Gastrocnemius medialis (tissue), 4 donors: Measurements from ENCODE around the gene TELO2. TPM values are rescaled to one million over a fixed set of nuclear protein-coding genes. Genes with fewer than 3 reads are reported as not detected.

ENCODE experiments used
- ATAC-seq, 2 donors: fragments of 150-250 bp; one replicate each; pipeline ENCODE4 v1.9.1; 2016
- DNase-seq, 2 donors: peaks; one replicate each; pipeline ENCODE4 v3.0.0-alpha.2; 2019
- H3K27ac ChIP-seq, 4 donors: fragments of 200-600 bp; sonication (generic); 1 replicate in 1 of 4; 2 replicates in 3 of 4; pipeline ENCODE4 v1.5.1; 2016 to 2018; ENCODE audit warnings: mild to moderate bottlenecking in 2 of 4, moderate library complexity in 1 of 4
- H3K27me3 ChIP-seq, 3 donors: fragments of 200-600 bp; sonication (generic) in 2 of 3; 1 replicate in 1 of 3; 2 replicates in 2 of 3; pipeline versions ENCODE4 v1.5.1 to v1.6.0; 2016 to 2019; ENCODE audit warnings: mild to moderate bottlenecking in 1 of 3, moderate library complexity in 1 of 3
- H3K36me3 ChIP-seq, 2 donors: fragments of 200-600 bp; sonication (generic) in 1 of 2; one replicate each; pipeline ENCODE4 v1.5.1; 2017 to 2018
- H3K4me1 ChIP-seq, 2 donors: fragments of 200-600 bp; sonication (generic) in 1 of 2; one replicate each; pipeline ENCODE4 v1.5.1; 2016 to 2017; ENCODE audit warnings: mild to moderate bottlenecking in 2 of 2
- H3K4me3 ChIP-seq, 4 donors: fragments of 200-600 bp; sonication (generic) in 3 of 4; 1 replicate in 1 of 4; 2 replicates in 3 of 4; pipeline ENCODE4 v1.5.1; 2016 to 2019; ENCODE audit warnings: mild to moderate bottlenecking in 2 of 4
- H3K9me3 ChIP-seq, 3 donors: fragments of 200-600 bp; sonication (generic) in 2 of 3; 1 replicate in 1 of 3; 2 replicates in 2 of 3; pipeline ENCODE4 v1.5.1; 2016 to 2019
- POLR2A ChIP-seq, 2 donors: fragments of 450-650 bp; IDR thresholded peaks; one replicate each; pipeline ENCODE4 v1.6.1; 2017; ENCODE audit warnings: antibody characterized with exemption in 2 of 2, mild to moderate bottlenecking in 2 of 2, moderate library complexity in 2 of 2
- in situ Hi-C, 4 donors: fragments of 200-750 bp; cut with MboI; loops; one replicate each; pipeline versions ENCODE4 v1.15.0 to v1.8.0; 2017; ENCODE audit warnings: low sequenced_read_pairs in 4 of 4
- intact Hi-C: fragments of 100-400 bp; cut with DNase I; formaldehyde crosslinking; loops from one replicate; pipeline ENCODE4 v1.15.1; 2023; ENCODE audit warnings: low total_unique reads
- total RNA-seq, 4 donors: library from RNA; depleted of rRNA; stranded (reverse); fragments of >200 nt; gene quantifications; one replicate each; pipeline versions ENCODE4 v1.1.0 to v1.2.3, GENCODE V29; 2016
- TF ChIP-seq, protein P1 (sequence below), 5 experiments: fragments of 450-650 bp in 3 of 5; fragments of 200-600 bp in 2 of 5; sonication (generic) in 2 of 5; IDR thresholded peaks in 4 of 5; conservative IDR thresholded peaks in 1 of 5; 1 replicate in 4 of 5; 2 replicates in 1 of 5; pipeline ENCODE4 v1.5.1; 2016 to 2019; ENCODE audit warnings: antibody characterized with exemption in 5 of 5, mild to moderate bottlenecking in 3 of 5, moderate library complexity in 3 of 5

TELO2 gene
- total RNA-seq, 4 donors from 2014 or later = 2.9 to 11.2 (median 9.8) TPM

DNA sequence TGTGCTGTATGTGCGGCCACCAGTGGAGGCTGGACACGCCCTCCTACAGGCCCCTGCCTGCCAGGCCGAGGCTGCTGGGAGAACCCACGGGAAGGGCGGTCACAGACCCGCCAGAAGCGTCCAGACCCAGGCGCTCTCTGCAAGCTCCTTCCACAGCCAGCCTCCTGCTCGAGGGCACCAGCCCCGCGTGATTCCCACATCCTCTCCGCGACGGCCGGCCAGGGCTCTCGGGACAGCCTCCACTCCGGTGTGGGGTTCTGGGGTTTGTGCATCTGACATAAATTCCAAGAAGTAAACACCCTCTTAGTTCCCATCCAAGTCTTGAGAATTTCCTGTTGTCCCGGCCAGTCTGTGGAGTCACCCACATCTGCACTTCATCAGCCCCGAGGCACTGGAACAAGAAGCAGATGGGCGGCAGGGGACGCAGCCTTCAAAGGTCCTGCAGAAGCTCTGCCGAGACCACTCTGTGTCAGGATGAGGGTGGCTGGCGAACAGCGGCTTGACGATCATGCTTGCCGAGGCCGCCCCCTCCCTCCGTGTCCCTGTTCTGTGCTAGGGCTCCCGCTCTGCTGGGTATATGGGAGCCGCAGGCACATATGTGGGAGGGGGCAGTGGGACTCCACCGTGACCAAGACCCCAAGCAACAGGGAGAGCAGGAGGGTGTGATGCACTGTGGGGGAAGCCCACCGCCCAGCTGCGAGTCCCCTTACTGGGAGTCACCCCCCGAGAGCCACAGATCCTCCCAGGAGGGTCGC, 37.9 kb downstream of the TELO2 start:
- DNase-seq = peak; percentile 29 to 57
- peak; percentile 17 to 18 for ATAC-seq
- peak in 1 of 2 donors; percentile 51 for TF ChIP-seq POLR2A (IDR thresholded peaks at IDR 0.05)
- TF ChIP-seq, protein P1, sequence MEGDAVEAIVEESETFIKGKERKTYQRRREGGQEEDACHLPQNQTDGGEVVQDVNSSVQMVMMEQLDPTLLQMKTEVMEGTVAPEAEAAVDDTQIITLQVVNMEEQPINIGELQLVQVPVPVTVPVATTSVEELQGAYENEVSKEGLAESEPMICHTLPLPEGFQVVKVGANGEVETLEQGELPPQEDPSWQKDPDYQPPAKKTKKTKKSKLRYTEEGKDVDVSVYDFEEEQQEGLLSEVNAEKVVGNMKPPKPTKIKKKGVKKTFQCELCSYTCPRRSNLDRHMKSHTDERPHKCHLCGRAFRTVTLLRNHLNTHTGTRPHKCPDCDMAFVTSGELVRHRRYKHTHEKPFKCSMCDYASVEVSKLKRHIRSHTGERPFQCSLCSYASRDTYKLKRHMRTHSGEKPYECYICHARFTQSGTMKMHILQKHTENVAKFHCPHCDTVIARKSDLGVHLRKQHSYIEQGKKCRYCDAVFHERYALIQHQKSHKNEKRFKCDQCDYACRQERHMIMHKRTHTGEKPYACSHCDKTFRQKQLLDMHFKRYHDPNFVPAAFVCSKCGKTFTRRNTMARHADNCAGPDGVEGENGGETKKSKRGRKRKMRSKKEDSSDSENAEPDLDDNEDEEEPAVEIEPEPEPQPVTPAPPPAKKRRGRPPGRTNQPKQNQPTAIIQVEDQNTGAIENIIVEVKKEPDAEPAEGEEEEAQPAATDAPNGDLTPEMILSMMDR (IDR thresholded peaks at IDR 0.05 in 4 of 5, conservative IDR thresholded peaks at IDR 0.05 in 1 of 5) = no peak
- in situ Hi-C loops = no loop called here
- no peaks in the 10 kb centered on the region for H3K27me3 ChIP-seq
- peak overlapping the region; percentile 86 to 94 (median 89) for H3K27ac ChIP-seq
- H3K36me3 ChIP-seq = no peaks in the 10 kb centered on the region
- peak overlapping the region; percentile 31 to 74 (median 61) for H3K4me3 ChIP-seq
- intact Hi-C loops = loop anchor here (2.0 kb wide), 1 partner anchor 36 kb away; no protein-coding TSS in a partner anchor
- peaks cover 15 to 21% of the 10 kb centered on the region in 2 donors for H3K4me1 ChIP-seq
- no peaks in the 10 kb centered on the region for H3K9me3 ChIP-seq

DNA sequence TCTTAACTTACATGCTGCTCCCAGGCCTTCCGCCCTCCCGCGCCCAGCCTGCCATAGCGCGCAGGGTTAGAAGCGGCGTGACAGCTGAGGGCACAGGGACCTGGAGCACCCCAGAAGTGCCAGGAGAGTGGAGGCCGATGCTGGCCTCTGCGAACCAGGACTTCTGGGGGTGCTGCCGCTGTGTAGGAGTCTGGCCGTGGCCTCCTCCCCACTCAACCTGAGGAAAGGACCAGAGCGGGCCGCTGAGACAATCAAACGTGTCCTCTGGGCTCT, 38.4 kb downstream of the TELO2 start:
- Histone ChIP-seq H3K9me3 (no peaks in the 10 kb centered on the region), H3K27ac (peak overlapping the region; percentile 86 to 94 (median 89)), H3K4me3 (peak overlapping the region; percentile 31 to 74 (median 61)), H3K27me3 (no peaks in the 10 kb centered on the region), H3K4me1 (peaks cover 15 to 21% of the 10 kb centered on the region in 2 donors), H3K36me3 (peaks cover 0 to 1% of the 10 kb centered on the region in 2 donors)
- intact Hi-C loops (loop anchor here (2.0 kb wide), 1 partner anchor 37 kb away; no protein-coding TSS in a partner anchor), in situ Hi-C loops (no loop called here)
- TF ChIP-seq, protein P1 (IDR thresholded peaks at IDR 0.05 in 4 of 5, conservative IDR thresholded peaks at IDR 0.05 in 1 of 5) = no peak
- TF ChIP-seq POLR2A (IDR thresholded peaks at IDR 0.05) = no peak
- ATAC-seq = no peak
- DNase-seq = no peak

DNA sequence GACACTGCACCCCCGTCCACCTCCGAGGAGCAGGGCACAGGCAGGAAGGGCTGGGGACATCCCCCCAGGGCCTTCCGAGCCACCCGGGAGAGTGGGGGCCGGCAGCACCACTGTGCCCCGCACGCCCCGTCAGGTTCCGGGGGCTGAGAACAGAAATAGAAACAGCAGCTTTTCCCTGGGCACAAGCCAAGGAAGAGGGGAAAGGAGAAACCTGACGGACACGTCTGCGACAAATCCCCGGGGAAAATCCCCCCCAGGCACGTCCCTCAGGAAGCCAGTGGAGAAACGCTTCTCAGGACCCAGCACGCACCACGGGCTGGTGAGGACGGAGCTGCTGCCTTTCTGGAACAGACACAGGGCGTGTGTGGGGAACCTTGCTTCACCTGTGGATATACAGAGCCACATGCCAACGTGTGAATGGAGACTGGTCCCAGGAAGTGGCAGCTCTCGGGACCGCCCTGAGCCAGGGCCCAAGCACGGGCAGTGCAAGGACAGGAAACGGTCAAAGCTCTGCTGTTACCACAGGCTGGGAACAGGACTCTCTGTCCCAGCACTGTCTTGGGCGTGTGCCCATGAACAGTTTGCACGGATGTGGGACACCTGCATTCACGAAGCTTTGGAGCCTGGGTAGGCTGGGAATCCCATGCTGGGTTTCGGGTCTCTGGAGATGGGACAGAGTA, 39.1 kb downstream of the TELO2 start:
- peak; percentile 84 to 93 for DNase-seq
- Histone ChIP-seq H3K9me3 (no peaks in the 10 kb centered on the region), H3K27ac (peak overlapping the region; percentile 86 to 94 (median 89)), H3K27me3 (no peaks in the 10 kb centered on the region), H3K4me1 (peaks cover 15 to 21% of the 10 kb centered on the region in 2 donors), H3K36me3 (peaks cover 0 to 5% of the 10 kb centered on the region in 2 donors), H3K4me3 (peak overlapping the region; percentile 45 to 74 (median 61))
- in situ Hi-C loops = no loop called here
- intact Hi-C loops = loop anchor here (1.0 kb wide), 1 partner anchor 57 kb away; the partner anchor contains the start of gene CLCN7
- peak; percentile 93 to 94 for ATAC-seq
- TF ChIP-seq POLR2A (IDR thresholded peaks at IDR 0.05) = peak; percentile 41
- TF ChIP-seq, protein P1 (IDR thresholded peaks at IDR 0.05 in 4 of 5, conservative IDR thresholded peaks at IDR 0.05 in 1 of 5) = no peak

DNA sequence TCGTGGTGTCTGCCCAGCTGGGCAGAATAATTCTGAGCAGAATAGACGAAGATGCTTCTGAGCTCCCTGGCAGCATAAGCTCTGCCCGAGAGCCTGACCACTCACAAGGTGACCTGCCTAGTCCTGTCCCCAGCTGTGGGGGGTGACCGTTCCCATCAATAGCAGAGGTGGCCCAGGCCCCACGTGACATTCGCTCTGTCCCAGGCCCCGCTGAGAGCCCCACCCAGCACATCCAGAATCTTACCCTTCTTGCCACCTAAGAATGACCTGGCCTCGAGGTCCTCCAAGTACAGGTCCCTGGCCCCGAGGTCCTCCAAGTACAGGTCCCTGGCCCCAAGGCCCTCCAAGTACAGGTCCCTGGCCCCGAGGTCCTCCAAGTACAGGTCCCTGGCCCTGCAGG, 39.6 kb downstream of the TELO2 start:
- peak overlapping the region; percentile 45 to 74 (median 61) for H3K4me3 ChIP-seq
- H3K4me1 ChIP-seq = peaks cover 15 to 24% of the 10 kb centered on the region in 2 donors
- ATAC-seq = peak; percentile 6 to 28
- no peaks in the 10 kb centered on the region for H3K27me3 ChIP-seq
- H3K9me3 ChIP-seq = no peaks in the 10 kb centered on the region
- peak overlapping the region; percentile 86 to 94 (median 89) for H3K27ac ChIP-seq
- DNase-seq = no peak
- TF ChIP-seq POLR2A (IDR thresholded peaks at IDR 0.05) = no peak
- TF ChIP-seq, protein P1 (IDR thresholded peaks at IDR 0.05 in 4 of 5, conservative IDR thresholded peaks at IDR 0.05 in 1 of 5) = no peak
- in situ Hi-C loops = no loop called here
- intact Hi-C loops = loop anchor here (1.0 kb wide), 1 partner anchor 57 kb away; the partner anchor contains the start of gene CLCN7
- peaks cover 0 to 6% of the 10 kb centered on the region in 2 donors for H3K36me3 ChIP-seq
